ENCODE results near the gene FIGLA.

DNA sequence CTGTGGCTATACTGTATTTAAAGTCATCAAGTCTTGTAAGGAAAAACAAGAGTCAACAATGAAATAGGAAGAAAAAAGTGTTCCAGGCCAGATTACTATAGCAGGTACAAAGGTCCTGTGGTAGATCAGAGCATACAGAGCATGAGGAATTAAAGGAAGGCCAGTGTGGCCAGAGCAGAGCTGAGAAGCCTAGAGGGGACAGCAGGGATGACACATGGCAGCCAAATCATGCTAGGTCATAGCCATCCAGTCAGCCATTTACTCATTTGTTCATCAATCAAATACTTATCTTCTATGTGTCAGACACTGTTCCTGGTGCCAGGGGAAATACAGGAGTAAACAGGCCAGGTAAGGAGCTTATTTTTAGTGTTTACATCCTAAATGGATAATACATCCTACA is 46.8 kb downstream of the FIGLA start:
- TF ChIP-seq EZH2phosphoT487 (IDR thresholded peaks at IDR 0.05; ENCODE audit: borderline replicate concordance, low read length): no peak
- TF ChIP-seq, protein P1, sequence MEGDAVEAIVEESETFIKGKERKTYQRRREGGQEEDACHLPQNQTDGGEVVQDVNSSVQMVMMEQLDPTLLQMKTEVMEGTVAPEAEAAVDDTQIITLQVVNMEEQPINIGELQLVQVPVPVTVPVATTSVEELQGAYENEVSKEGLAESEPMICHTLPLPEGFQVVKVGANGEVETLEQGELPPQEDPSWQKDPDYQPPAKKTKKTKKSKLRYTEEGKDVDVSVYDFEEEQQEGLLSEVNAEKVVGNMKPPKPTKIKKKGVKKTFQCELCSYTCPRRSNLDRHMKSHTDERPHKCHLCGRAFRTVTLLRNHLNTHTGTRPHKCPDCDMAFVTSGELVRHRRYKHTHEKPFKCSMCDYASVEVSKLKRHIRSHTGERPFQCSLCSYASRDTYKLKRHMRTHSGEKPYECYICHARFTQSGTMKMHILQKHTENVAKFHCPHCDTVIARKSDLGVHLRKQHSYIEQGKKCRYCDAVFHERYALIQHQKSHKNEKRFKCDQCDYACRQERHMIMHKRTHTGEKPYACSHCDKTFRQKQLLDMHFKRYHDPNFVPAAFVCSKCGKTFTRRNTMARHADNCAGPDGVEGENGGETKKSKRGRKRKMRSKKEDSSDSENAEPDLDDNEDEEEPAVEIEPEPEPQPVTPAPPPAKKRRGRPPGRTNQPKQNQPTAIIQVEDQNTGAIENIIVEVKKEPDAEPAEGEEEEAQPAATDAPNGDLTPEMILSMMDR (IDR thresholded peaks at IDR 0.05; ENCODE audit: low read depth, low read length, poor library complexity, severe bottlenecking): no peak

All from DOHH2 (cell line).